Naive thymus-derived CD4-positive, alpha-beta T cell (primary cell): ENCODE results near the gene CALML5. TPM values are rescaled to one million over a fixed set of nuclear protein-coding genes. Genes with fewer than 3 reads are reported as not detected.

Experiments
- ATAC-seq: fragments of 150-1000 bp; cut with Tn5 transposase; 2 replicates; pipeline ENCODE4 v1.10.0; 2021; ENCODE audit warnings: mild to moderate bottlenecking, moderate library complexity
- CTCF ChIA-PET: fragments of 350-600 bp; sonication (Branson Sonifier 250); formaldehyde crosslinking; loops from one replicate; lab custom pipeline; 2021; ENCODE audit warnings: antibody characterized with exemption; lab: Charles Lee
- POLR2A ChIA-PET: fragments of 350-600 bp; sonication (Branson Sonifier 250); formaldehyde crosslinking; loops from one replicate; lab custom pipeline; 2021; ENCODE audit warnings: antibody characterized with exemption, inconsistent platforms; lab: Charles Lee
- DNase-seq, 9 donors: peaks; one replicate each; pipeline versions ENCODE4 v3.0.0 to v3.0.0-alpha.2; 2020 to 2022; ENCODE audit warnings: mixed read lengths in 1 of 9
- H3K27ac ChIP-seq: one replicate; pipeline ENCODE4 v1.7.0; 2013; ENCODE audit warnings: mild to moderate bottlenecking, low read depth, low read length, moderate library complexity
- H3K27me3 ChIP-seq, 2 donors: one replicate each; pipeline ENCODE4 v1.7.0; 2013; ENCODE audit warnings: low read length in 2 of 2, mild to moderate bottlenecking in 2 of 2, moderate library complexity in 2 of 2; ENCODE audit not compliant: control insufficient read depth in 2 of 2, insufficient read depth in 2 of 2
- H3K36me3 ChIP-seq, 3 experiments: 1 replicate in 2 of 3; 2 replicates in 1 of 3; pipeline ENCODE4 v1.7.0; 2013; ENCODE audit warnings: low read length in 3 of 3, mild to moderate bottlenecking in 3 of 3, moderate library complexity in 1 of 3; ENCODE audit not compliant: insufficient read depth in 3 of 3, control insufficient read depth in 2 of 3
- H3K4me1 ChIP-seq, 2 donors: one replicate each; pipeline ENCODE4 v1.7.0; 2013; ENCODE audit warnings: low read length in 2 of 2, mild to moderate bottlenecking in 2 of 2, moderate library complexity in 1 of 2; ENCODE audit not compliant: control insufficient read depth in 2 of 2, insufficient read depth in 2 of 2
- H3K4me3 ChIP-seq: 2 replicates; pipeline ENCODE4 v1.7.0; 2013; ENCODE audit warnings: mild to moderate bottlenecking, low read length
- H3K9me3 ChIP-seq, 3 experiments: 1 replicate in 2 of 3; 2 replicates in 1 of 3; pipeline ENCODE4 v1.7.0; 2013; ENCODE audit warnings: low read length in 3 of 3; ENCODE audit not compliant: control insufficient read depth in 2 of 3
- H3K27ac Mint-ChIP-seq, 9 donors: one replicate each; pipeline ENCODE4 v1.8.0; 2020 to 2022; ENCODE audit warnings: mixed read lengths in 9 of 9, mild to moderate bottlenecking in 8 of 9, moderate library complexity in 5 of 9, inconsistent platforms in 2 of 9
- H3K27me3 Mint-ChIP-seq, 5 donors: one replicate each; pipeline ENCODE4 v1.8.0; 2021 to 2022; ENCODE audit warnings: mixed read lengths in 5 of 5, mild to moderate bottlenecking in 1 of 5
- H3K36me3 Mint-ChIP-seq, 5 donors: one replicate each; pipeline ENCODE4 v1.8.0; 2020 to 2022; ENCODE audit warnings: mixed read lengths in 5 of 5, mild to moderate bottlenecking in 3 of 5, inconsistent platforms in 1 of 5
- H3K4me1 Mint-ChIP-seq, 7 donors: one replicate each; pipeline ENCODE4 v1.8.0; 2020 to 2022; ENCODE audit warnings: mixed read lengths in 7 of 7, mild to moderate bottlenecking in 3 of 7, inconsistent platforms in 1 of 7
- H3K4me3 Mint-ChIP-seq, 10 donors: one replicate each; pipeline ENCODE4 v1.8.0; 2020 to 2022; ENCODE audit warnings: mild to moderate bottlenecking in 10 of 10, mixed read lengths in 10 of 10, moderate library complexity in 6 of 10, inconsistent platforms in 2 of 10
- H3K9me3 Mint-ChIP-seq, 11 donors: one replicate each; pipeline ENCODE4 v1.8.0; 2020 to 2022; ENCODE audit warnings: mixed read lengths in 11 of 11, mild to moderate bottlenecking in 4 of 11, inconsistent platforms in 1 of 11, moderate library complexity in 1 of 11
- intact Hi-C, 2 donors: fragments of 100-400 bp; cut with micrococcal nuclease; formaldehyde crosslinking; loops; one replicate each; pipeline ENCODE4 v1.15.1; 2023
- polyA plus RNA-seq, 2 donors: library from polyadenylated mRNA; unstranded; fragments of 300-500 nt; fragmentation: Illumina TruSeq; gene quantifications; one replicate each; pipeline ENCODE4 v1.2.3, GENCODE V29; 2021
- total RNA-seq, 6 experiments: library from RNA in 5 of 6; stranded (reverse) in 5 of 6; gene quantifications; 1 replicate in 5 of 6; 2 replicates in 1 of 6; pipeline ENCODE4 v1.2.3 and lab custom pipeline; 2021 to 2026

Gene CALML5
- total and polyA plus RNA-seq, 7 experiments from 2014 or later: not detected

DNA sequence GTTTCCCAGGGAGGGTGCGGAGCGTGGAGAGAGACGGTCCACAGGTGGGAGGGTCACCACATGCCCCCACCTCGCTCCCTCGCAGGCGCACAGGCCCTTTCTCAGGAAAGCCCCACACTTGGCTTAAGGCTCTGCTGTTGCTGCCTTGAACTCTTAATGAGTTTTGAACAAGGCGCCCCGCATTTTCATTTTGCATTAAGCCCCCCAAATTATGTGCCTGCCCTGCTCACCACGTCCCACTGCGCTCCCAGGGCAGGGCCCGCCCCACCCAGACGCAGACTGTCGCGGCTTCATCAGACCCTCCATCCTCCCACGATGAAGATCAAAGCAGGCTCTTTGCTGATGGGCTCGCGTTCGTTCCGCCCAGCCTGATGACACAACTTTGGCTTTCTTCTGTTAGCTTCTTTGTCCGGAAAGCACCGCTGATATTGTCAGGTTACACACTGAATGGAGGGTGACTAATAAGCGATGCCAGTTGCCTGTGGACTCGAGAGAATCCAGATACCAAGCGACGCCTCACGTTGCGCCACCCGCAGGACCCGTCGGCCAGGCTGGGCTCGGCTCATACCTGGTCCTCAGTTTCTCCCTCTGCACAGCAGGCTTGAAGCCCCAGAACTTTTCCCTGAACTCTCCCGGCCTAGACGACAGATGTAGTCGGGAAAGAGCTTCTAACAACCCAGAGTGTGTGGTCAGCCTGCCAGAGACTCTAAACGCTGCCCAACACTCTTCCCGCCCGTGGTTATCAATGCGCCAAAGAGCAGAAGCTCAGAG, 34.9 kb upstream of the CALML5 start:
- H3K9me3 ChIP-seq: no peaks in the 10 kb centered on the region
- no peak overlapping the region for H3K4me3 Mint-ChIP-seq
- DNase-seq (no peak), ATAC-seq (no peak)
- peaks cover 0 to 7% (median 0%) of the 10 kb centered on the region in 5 donors for H3K27me3 Mint-ChIP-seq
- CTCF ChIA-PET: no interaction called here
- H3K9me3 Mint-ChIP-seq: no peaks in the 10 kb centered on the region
- POLR2A ChIA-PET: no interaction called here
- H3K4me1 ChIP-seq: no peaks in the 10 kb centered on the region
- intact Hi-C loops: no loop called here
- H3K36me3 ChIP-seq: no peaks in the 10 kb centered on the region
- H3K27me3 ChIP-seq: no peaks in the 10 kb centered on the region
- no peak overlapping the region for H3K27ac ChIP-seq
- H3K4me3 ChIP-seq: no peak overlapping the region
- no peak overlapping the region for H3K27ac Mint-ChIP-seq
- no peaks in the 10 kb centered on the region for H3K36me3 Mint-ChIP-seq
- peaks cover 0 to 7% (median 4%) of the 10 kb centered on the region in 7 donors for H3K4me1 Mint-ChIP-seq

- no peaks in the 10 kb centered on the region for H3K36me3 Mint-ChIP-seq
- Histone ChIP-seq H3K4me3 (no peak overlapping the region), H3K27ac (no peak overlapping the region), H3K27me3 (no peaks in the 10 kb centered on the region), H3K4me1 (no peaks in the 10 kb centered on the region), H3K9me3 (no peaks in the 10 kb centered on the region), H3K36me3 (no peaks in the 10 kb centered on the region)
- peaks cover 0 to 4% (median 3%) of the 10 kb centered on the region in 7 donors for H3K4me1 Mint-ChIP-seq
- DNase-seq (no peak), ATAC-seq (no peak)
- H3K4me3 Mint-ChIP-seq: no peak overlapping the region
- H3K27ac Mint-ChIP-seq: no peak overlapping the region
- H3K9me3 Mint-ChIP-seq: no peaks in the 10 kb centered on the region
- ChIA-PET CTCF (no interaction called here), POLR2A (interaction anchor here (0.6 kb wide), 2 partner anchors 16 to 680 kb away, joined by 3 to 4 read pairs; no protein-coding TSS in a partner anchor)
- H3K27me3 Mint-ChIP-seq: peaks cover 0 to 4% (median 0%) of the 10 kb centered on the region in 5 donors
- intact Hi-C loops: no loop called here
Observed at GRCh38 chr10:5533098-5533731, 33.8 kb upstream of the CALML5 start.

DNA sequence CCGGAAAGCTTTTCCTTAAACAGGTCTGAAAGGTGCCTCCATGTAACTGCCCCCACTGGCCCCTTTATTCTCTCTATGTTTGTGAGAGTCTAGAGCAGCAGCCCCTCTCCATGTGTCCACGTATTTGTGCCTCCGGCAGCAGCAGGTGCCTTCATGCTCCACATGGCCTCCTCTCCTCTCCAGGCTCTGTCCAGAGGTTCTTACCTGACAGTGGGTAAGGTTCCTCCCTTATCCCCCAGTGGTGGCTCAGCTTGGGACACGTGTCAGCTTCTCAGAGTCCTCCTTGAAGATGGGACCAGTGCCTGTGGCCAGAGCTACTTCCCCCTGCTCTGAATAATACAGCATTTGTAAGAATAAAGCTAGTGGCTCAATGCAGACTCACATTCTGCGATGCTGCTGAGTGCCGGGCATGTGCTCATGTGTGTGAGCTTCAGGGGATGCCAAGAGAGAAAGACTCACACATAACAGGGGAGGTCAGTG, 33.3 kb upstream of the CALML5 start:
- H3K27me3 ChIP-seq: no peaks in the 10 kb centered on the region
- no peaks in the 10 kb centered on the region for H3K9me3 ChIP-seq
- no peak overlapping the region for H3K27ac Mint-ChIP-seq
- ATAC-seq: no peak
- H3K27me3 Mint-ChIP-seq: peaks cover 0 to 4% (median 0%) of the 10 kb centered on the region in 5 donors
- intact Hi-C loops: no loop called here
- no peaks in the 10 kb centered on the region for H3K4me1 ChIP-seq
- ChIA-PET CTCF (no interaction called here), POLR2A (interaction anchor here (0.6 kb wide), 2 partner anchors 16 to 679 kb away, joined by 3 to 4 read pairs; no protein-coding TSS in a partner anchor)
- no peaks in the 10 kb centered on the region for H3K36me3 ChIP-seq
- H3K27ac ChIP-seq: no peak overlapping the region
- H3K9me3 Mint-ChIP-seq: no peaks in the 10 kb centered on the region
- H3K4me3 Mint-ChIP-seq: no peak overlapping the region
- H3K4me1 Mint-ChIP-seq: peaks cover 0 to 4% (median 0%) of the 10 kb centered on the region in 7 donors
- no peak overlapping the region for H3K4me3 ChIP-seq
- DNase-seq: no peak
- H3K36me3 Mint-ChIP-seq: no peaks in the 10 kb centered on the region

DNA sequence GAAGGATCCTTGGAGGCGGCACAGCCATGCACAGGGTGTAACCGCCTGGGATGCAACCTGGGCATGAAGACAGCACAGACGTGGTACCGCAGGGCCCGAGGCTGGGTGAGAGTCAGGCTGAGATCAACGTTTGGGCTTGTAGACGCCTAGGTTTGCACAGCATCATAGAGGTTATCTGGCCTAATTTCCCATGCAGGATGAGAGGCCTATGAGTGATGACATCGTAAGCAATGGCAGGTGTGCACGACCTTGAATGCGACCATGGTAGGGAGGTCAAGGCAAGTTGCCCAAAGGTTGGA, 32.9 kb upstream of the CALML5 start:
- intact Hi-C loops: no loop called here
- Histone ChIP-seq H3K27ac (no peak overlapping the region), H3K27me3 (no peaks in the 10 kb centered on the region), H3K4me3 (no peak overlapping the region), H3K9me3 (no peaks in the 10 kb centered on the region), H3K36me3 (no peaks in the 10 kb centered on the region), H3K4me1 (no peaks in the 10 kb centered on the region)
- ChIA-PET CTCF (no interaction called here), POLR2A (interaction anchor here (0.6 kb wide), 1 partner anchor 679 kb away, joined by 4 read pairs; no protein-coding TSS in a partner anchor)
- H3K4me1 Mint-ChIP-seq: peaks cover 0 to 4% (median 0%) of the 10 kb centered on the region in 7 donors
- H3K4me3 Mint-ChIP-seq: no peak overlapping the region
- no peak overlapping the region for H3K27ac Mint-ChIP-seq
- DNase-seq (no peak), ATAC-seq (no peak)
- peaks cover 0 to 4% (median 0%) of the 10 kb centered on the region in 5 donors for H3K27me3 Mint-ChIP-seq
- H3K9me3 Mint-ChIP-seq: no peaks in the 10 kb centered on the region
- no peaks in the 10 kb centered on the region for H3K36me3 Mint-ChIP-seq

- H3K4me1 Mint-ChIP-seq: peaks cover 0 to 4% (median 0%) of the 10 kb centered on the region in 7 donors
- no peak for DNase-seq
- intact Hi-C loops: no loop called here
- H3K27me3 ChIP-seq: no peaks in the 10 kb centered on the region
- peaks cover 0 to 4% (median 0%) of the 10 kb centered on the region in 5 donors for H3K27me3 Mint-ChIP-seq
- ChIA-PET POLR2A (interaction anchor here (0.8 kb wide), 1 partner anchor 34 kb away, joined by 3 read pairs; no protein-coding TSS in a partner anchor), CTCF (no interaction called here)
- no peaks in the 10 kb centered on the region for H3K36me3 ChIP-seq
- H3K27ac ChIP-seq: no peak overlapping the region
- H3K9me3 ChIP-seq: no peaks in the 10 kb centered on the region
- H3K4me3 ChIP-seq: no peak overlapping the region
- H3K9me3 Mint-ChIP-seq: no peaks in the 10 kb centered on the region
- no peak overlapping the region for H3K4me3 Mint-ChIP-seq
- no peaks in the 10 kb centered on the region for H3K36me3 Mint-ChIP-seq
- no peak for ATAC-seq
- no peaks in the 10 kb centered on the region for H3K4me1 ChIP-seq
- H3K27ac Mint-ChIP-seq: peak overlapping the region in 1 of 9 donors; percentile 41
Observed at GRCh38 chr10:5531558-5532306, 32.4 kb upstream of the CALML5 start.

GRCh38 chr10:5530846-5531557, 31.6 kb upstream of the CALML5 start:
- no peaks in the 10 kb centered on the region for H3K4me1 ChIP-seq
- ATAC-seq: no peak
- intact Hi-C loops: no loop called here
- no peaks in the 10 kb centered on the region for H3K9me3 ChIP-seq
- Mint-ChIP-seq H3K9me3 (no peaks in the 10 kb centered on the region), H3K4me1 (peaks cover 0 to 4% (median 0%) of the 10 kb centered on the region in 7 donors), H3K4me3 (no peak overlapping the region), H3K27ac (no peak overlapping the region), H3K36me3 (no peaks in the 10 kb centered on the region), H3K27me3 (peaks cover 0 to 4% (median 0%) of the 10 kb centered on the region in 5 donors)
- POLR2A ChIA-PET: interaction anchor here (0.8 kb wide), 2 partner anchors 33 to 35 kb away, joined by 3 read pairs; no protein-coding TSS in a partner anchor
- no peak for DNase-seq
- H3K27ac ChIP-seq: no peak overlapping the region
- H3K27me3 ChIP-seq: no peaks in the 10 kb centered on the region
- CTCF ChIA-PET: interaction anchor here (0.6 to 1.3 kb wide), 4 partner anchors 53 to 95 kb away, joined by 3 to 5 read pairs (median 4); no protein-coding TSS in a partner anchor
- H3K36me3 ChIP-seq: no peaks in the 10 kb centered on the region
- H3K4me3 ChIP-seq: no peak overlapping the region
